Mammary epithelial cell (primary cell): Measurements from ENCODE around the gene GSTCD.

Experiments
- EZH2 ChIP-seq: IDR thresholded peaks from 2 replicates; pipeline ENCODE4 v1.6.1; 2012; ENCODE audit warnings: low read length, inconsistent platforms, borderline replicate concordance
- TF ChIP-seq, protein P1 (sequence below), 2 donors: IDR thresholded peaks in 1 of 2; conservative IDR thresholded peaks in 1 of 2; 2 replicates each; pipeline ENCODE4 v1.5.1; 2011 to 2012; ENCODE audit warnings: inconsistent platforms in 2 of 2, low read length in 2 of 2, mild to moderate bottlenecking in 2 of 2, control low read depth in 1 of 2, low read depth in 1 of 2; ENCODE audit not compliant: insufficient read depth in 1 of 2; ENCODE audit errors: extremely low read depth in 1 of 2

DNA sequence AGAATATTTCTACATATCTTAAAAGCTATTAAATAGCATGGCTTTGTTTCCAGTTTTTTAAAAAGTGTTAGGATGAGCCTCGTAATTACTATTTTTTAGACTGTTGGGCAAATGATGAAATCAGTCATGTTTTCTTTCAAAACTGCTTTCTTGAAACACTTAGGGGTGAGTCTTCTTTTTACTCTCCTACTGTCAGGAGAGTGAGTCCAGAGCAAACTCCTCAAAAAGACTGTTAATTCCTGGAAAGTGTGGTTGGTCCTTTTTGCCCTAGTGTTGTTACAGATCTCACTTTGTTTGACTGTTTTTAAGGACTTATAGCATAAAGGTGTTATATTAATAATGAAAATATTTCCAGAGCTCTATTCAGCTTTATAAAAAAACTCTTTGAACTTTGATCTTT, 6.3 kb downstream of the GSTCD start:
- TF ChIP-seq, protein P1, sequence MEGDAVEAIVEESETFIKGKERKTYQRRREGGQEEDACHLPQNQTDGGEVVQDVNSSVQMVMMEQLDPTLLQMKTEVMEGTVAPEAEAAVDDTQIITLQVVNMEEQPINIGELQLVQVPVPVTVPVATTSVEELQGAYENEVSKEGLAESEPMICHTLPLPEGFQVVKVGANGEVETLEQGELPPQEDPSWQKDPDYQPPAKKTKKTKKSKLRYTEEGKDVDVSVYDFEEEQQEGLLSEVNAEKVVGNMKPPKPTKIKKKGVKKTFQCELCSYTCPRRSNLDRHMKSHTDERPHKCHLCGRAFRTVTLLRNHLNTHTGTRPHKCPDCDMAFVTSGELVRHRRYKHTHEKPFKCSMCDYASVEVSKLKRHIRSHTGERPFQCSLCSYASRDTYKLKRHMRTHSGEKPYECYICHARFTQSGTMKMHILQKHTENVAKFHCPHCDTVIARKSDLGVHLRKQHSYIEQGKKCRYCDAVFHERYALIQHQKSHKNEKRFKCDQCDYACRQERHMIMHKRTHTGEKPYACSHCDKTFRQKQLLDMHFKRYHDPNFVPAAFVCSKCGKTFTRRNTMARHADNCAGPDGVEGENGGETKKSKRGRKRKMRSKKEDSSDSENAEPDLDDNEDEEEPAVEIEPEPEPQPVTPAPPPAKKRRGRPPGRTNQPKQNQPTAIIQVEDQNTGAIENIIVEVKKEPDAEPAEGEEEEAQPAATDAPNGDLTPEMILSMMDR (conservative IDR thresholded peaks at IDR 0.05 in 1 of 2, IDR thresholded peaks at IDR 0.05 in 1 of 2; ENCODE audit: extremely low read depth in 1 of 2, insufficient read depth in 1 of 2, low read depth in 1 of 2, low read length in 2 of 2), result no peak
- TF ChIP-seq EZH2, result no peak
